PC-9 (cell line): Measurements from ENCODE around the gene DLGAP5. TPM values are rescaled to one million over a fixed set of nuclear protein-coding genes. Genes with fewer than 3 reads are reported as not detected.

Experiments used
- BruUV-seq: library from RNA; stranded (reverse); fragments of 400-500 nt; replicated peaks from 2 replicates; lab custom pipeline; 2021; lab: Mats Ljungman, UMichigan
- CTCF ChIA-PET: fragments of 300-600 bp; sonication (Branson Sonifier 250); formaldehyde crosslinking; loops from one replicate; lab custom pipeline; 2022; ENCODE audit warnings: antibody characterized with exemption; lab: Charles Lee
- POLR2A ChIA-PET: fragments of 300-600 bp; sonication (Branson Sonifier 250); formaldehyde crosslinking; loops from one replicate; lab custom pipeline; 2022; ENCODE audit warnings: antibody characterized with exemption; ENCODE audit not compliant: unreplicated experiment; lab: Charles Lee
- DNase-seq, 2 experiments: peaks; one replicate each; pipeline versions ENCODE4 v3.0.0 to v3.0.0-alpha.2; 2015 to 2022; ENCODE audit warnings: mixed read lengths in 1 of 2
- H2AFZ ChIP-seq: fragments of 200-600 bp; sonication (generic); 2 replicates; pipeline ENCODE4 v1.8.1; 2017; ENCODE audit warnings: antibody characterized with exemption
- H3F3A ChIP-seq: fragments of 200-600 bp; sonication (generic); 2 replicates; pipeline ENCODE4 v1.8.1; 2017; ENCODE audit warnings: antibody characterized with exemption, mild to moderate bottlenecking, low read depth; ENCODE audit not compliant: insufficient read depth
- H3K27ac ChIP-seq: fragments of 200-600 bp; sonication (generic); 2 replicates; pipeline ENCODE4 v1.6.1; 2016; ENCODE audit warnings: mixed run types
- H3K27me3 ChIP-seq: fragments of 200-600 bp; sonication (generic); 2 replicates; pipeline ENCODE4 v1.6.1; 2016; ENCODE audit warnings: low read depth, mixed run types; ENCODE audit not compliant: insufficient read depth
- H3K36me3 ChIP-seq: fragments of 200-600 bp; sonication (generic); 2 replicates; pipeline ENCODE4 v1.6.1; 2016; ENCODE audit warnings: low read depth, mixed run types
- H3K4me1 ChIP-seq: fragments of 200-600 bp; sonication (generic); replicated peaks from 2 replicates; pipeline ENCODE4 v1.6.1; 2016; ENCODE audit warnings: mixed run types; ENCODE audit not compliant: insufficient read depth
- H3K4me2 ChIP-seq: fragments of 200-600 bp; sonication (generic); 2 replicates; pipeline ENCODE4 v1.6.1; 2017; ENCODE audit warnings: mixed run types
- H3K4me3 ChIP-seq: fragments of 200-600 bp; sonication (generic); 2 replicates; pipeline ENCODE4 v1.6.1; 2016; ENCODE audit warnings: mixed run types
- H3K79me2 ChIP-seq: fragments of 200-600 bp; sonication (generic); 2 replicates; pipeline ENCODE4 v1.6.1; 2017; ENCODE audit warnings: low read depth, mixed run types
- H3K9me2 ChIP-seq: fragments of 200-600 bp; sonication (generic); 2 replicates; pipeline ENCODE4 v1.8.1; 2017; ENCODE audit warnings: mild to moderate bottlenecking; ENCODE audit not compliant: insufficient read depth
- H3K9me3 ChIP-seq: fragments of 200-600 bp; sonication (generic); 2 replicates; pipeline ENCODE4 v1.8.1; 2016; ENCODE audit warnings: low read depth; ENCODE audit not compliant: insufficient read depth
- H4K20me1 ChIP-seq: fragments of 200-600 bp; sonication (generic); 2 replicates; pipeline ENCODE4 v1.8.1; 2017; ENCODE audit not compliant: insufficient read depth
- EZH2 ChIP-seq: fragments of 200-600 bp; sonication (generic); IDR thresholded peaks from 2 replicates; pipeline ENCODE4 v1.8.0; 2017; ENCODE audit warnings: antibody characterized with exemption, low read depth
- intact Hi-C: fragments of 100-400 bp; cut with micrococcal nuclease; formaldehyde crosslinking; loops from one replicate; pipeline ENCODE4 v1.10.0; 2022; ENCODE audit not compliant: unreplicated experiment
- total RNA-seq: library from RNA; stranded (reverse); gene quantifications from 2 replicates; pipeline ENCODE4 v1.2.3, GENCODE V29; 2021
- TF ChIP-seq, protein P1 (sequence below): fragments of 200-600 bp; sonication (generic); conservative IDR thresholded peaks from 2 replicates; pipeline ENCODE4 v1.6.1; 2017; ENCODE audit warnings: mixed run types, antibody characterized with exemption, mild to moderate bottlenecking, moderate library complexity

Gene DLGAP5
- total RNA-seq, 1 experiment from 2014 or later = 80.0 TPM

DNA sequence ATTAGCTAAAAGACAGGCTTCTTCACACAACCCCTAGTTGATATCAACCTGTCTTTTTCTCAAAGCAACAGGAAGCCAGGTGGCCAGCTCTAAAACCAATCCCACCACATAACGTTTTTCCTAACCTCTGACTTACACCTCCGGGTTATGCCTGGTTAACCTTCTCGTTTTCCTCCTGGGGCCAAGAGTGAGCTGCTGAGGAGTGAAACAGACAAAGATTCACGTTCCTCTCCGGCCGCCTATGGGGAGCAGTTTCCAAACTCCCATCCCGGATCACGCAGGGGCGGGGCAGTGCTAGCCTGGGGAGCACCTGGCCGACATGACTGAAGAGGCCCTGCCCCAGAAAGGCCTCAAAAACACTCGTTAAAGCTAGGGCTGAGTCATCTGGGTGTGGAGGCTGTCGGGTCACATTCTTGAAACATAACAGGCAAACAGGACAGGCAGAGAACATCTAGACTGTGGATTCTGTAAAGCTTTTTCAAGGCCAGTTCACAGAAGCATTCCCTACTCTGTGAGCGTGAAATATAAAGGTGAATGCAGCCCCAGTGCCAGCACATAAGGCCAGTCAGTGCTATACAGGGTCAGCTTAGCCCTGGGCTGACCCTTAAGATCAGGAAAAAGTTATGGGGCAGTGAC lies 88.3 kb downstream of the DLGAP5 start:
- peak overlapping the region; percentile 52 for H3K4me3 ChIP-seq
- ChIA-PET CTCF (interaction anchor here (0.6 kb wide), 1 partner anchor 23 kb away, joined by 3 read pairs; no protein-coding TSS in a partner anchor), POLR2A (interaction anchor here (0.5 to 1.2 kb wide), 11 partner anchors 17 to 497 kb away, joined by 3 to 9 read pairs (median 4); partner anchors contain the start of genes DLGAP5, LGALS3 and MAPK1IP1L)
- TF ChIP-seq EZH2 = no peak
- TF ChIP-seq, protein P1, sequence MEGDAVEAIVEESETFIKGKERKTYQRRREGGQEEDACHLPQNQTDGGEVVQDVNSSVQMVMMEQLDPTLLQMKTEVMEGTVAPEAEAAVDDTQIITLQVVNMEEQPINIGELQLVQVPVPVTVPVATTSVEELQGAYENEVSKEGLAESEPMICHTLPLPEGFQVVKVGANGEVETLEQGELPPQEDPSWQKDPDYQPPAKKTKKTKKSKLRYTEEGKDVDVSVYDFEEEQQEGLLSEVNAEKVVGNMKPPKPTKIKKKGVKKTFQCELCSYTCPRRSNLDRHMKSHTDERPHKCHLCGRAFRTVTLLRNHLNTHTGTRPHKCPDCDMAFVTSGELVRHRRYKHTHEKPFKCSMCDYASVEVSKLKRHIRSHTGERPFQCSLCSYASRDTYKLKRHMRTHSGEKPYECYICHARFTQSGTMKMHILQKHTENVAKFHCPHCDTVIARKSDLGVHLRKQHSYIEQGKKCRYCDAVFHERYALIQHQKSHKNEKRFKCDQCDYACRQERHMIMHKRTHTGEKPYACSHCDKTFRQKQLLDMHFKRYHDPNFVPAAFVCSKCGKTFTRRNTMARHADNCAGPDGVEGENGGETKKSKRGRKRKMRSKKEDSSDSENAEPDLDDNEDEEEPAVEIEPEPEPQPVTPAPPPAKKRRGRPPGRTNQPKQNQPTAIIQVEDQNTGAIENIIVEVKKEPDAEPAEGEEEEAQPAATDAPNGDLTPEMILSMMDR = no peak
- H3K27ac ChIP-seq = peak overlapping the region; percentile 99
- H3K4me1 ChIP-seq = peaks cover 73% of the 10 kb centered on the region
- H2AFZ ChIP-seq = peak overlapping the region; percentile 63; the same call in 1 of the 2 replicates
- no peaks in the 10 kb centered on the region for H3K36me3 ChIP-seq
- H3K27me3 ChIP-seq = no peaks in the 10 kb centered on the region
- no peaks in the 10 kb centered on the region for H3K79me2 ChIP-seq
- H3F3A ChIP-seq = peaks cover 65% of the 10 kb centered on the region
- no peaks in the 10 kb centered on the region for H4K20me1 ChIP-seq
- H3K9me3 ChIP-seq = peaks cover 7% of the 10 kb centered on the region; the same call in 1 of the 2 replicates
- peak; percentile 93 to 98 for DNase-seq
- peak overlapping the region; percentile 80 for H3K4me2 ChIP-seq
- BruUV-seq = no TSS peak
- intact Hi-C loops = loop anchor here (1.0 kb wide), 4 partner anchors 19 to 52 kb away; partner anchors contain the start of genes LGALS3 and MAPK1IP1L
- H3K9me2 ChIP-seq = no peaks in the 10 kb centered on the region

DNA sequence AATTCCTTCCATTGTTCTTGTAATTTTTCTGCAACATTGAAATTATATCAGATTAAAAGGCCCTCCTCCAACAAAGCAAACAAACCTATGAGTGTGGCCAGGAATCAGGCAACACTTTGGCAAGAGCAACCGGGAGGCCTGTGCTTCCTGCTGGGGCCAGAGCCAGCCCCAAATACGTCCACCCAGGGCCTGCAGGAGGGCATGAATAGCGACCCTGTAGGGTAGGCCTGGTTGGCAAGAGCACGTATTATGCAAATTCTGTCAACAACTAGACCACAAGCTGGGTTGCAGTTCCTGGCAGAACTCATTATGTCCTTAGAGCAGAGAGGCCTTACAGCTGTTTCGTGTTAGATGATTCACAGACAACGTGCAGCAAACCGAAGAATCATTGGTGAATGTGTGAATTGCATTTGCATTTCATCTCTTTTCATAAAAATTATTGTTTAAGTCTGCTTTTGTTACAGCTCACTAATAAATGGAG lies 89.2 kb downstream of the DLGAP5 start:
- Histone ChIP-seq H3K4me3 (peak overlapping the region; percentile 52; the same call in 1 of the 2 replicates), H3K79me2 (no peaks in the 10 kb centered on the region), H3F3A (peaks cover 70% of the 10 kb centered on the region), H3K36me3 (no peaks in the 10 kb centered on the region), H3K9me2 (no peaks in the 10 kb centered on the region), H3K27me3 (no peaks in the 10 kb centered on the region), H4K20me1 (no peaks in the 10 kb centered on the region), H3K4me2 (peak overlapping the region; percentile 80), H3K4me1 (peaks cover 73% of the 10 kb centered on the region), H3K9me3 (peaks cover 7% of the 10 kb centered on the region; the same call in 1 of the 2 replicates), H2AFZ (no peak overlapping the region), H3K27ac (peak overlapping the region; percentile 99)
- intact Hi-C loops = no loop called here
- no peak for TF ChIP-seq EZH2
- TF ChIP-seq, protein P1 = no peak
- peak; percentile 89 to 97 for DNase-seq
- no TSS peak for BruUV-seq
- POLR2A ChIA-PET = interaction anchor here (0.6 kb wide), 1 partner anchor 12 kb away, joined by 32 read pairs; no protein-coding TSS in a partner anchor
- CTCF ChIA-PET = interaction anchor here (0.6 kb wide), 1 partner anchor 22 kb away, joined by 3 read pairs; no protein-coding TSS in a partner anchor

DNA sequence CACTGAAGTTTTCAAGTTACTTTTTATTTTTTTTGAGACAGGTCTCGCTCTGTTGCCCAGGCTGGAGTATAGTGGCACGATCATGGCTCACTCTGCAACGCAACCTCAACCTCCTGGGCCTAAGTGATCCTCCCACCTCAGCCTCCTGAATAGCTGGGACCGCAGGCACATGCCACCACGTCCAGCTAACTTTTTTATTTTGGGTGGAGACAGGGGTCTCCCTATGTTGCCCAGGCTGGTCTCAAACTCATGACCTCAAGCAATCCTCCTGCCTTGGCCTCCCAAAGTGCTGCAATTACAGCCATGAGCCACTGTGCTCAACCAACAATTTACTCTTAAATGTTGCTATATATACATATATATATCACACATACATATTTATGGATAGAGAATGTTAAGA lies 89.7 kb downstream of the DLGAP5 start:
- Histone ChIP-seq H3K4me3 (no peak overlapping the region), H3K36me3 (no peaks in the 10 kb centered on the region), H3F3A (peaks cover 74% of the 10 kb centered on the region), H3K4me2 (peak overlapping the region; percentile 80), H2AFZ (no peak overlapping the region), H4K20me1 (no peaks in the 10 kb centered on the region), H3K27ac (peak overlapping the region; percentile 99), H3K4me1 (peaks cover 73% of the 10 kb centered on the region), H3K79me2 (no peaks in the 10 kb centered on the region), H3K9me3 (peaks cover 7% of the 10 kb centered on the region; the same call in 1 of the 2 replicates), H3K9me2 (no peaks in the 10 kb centered on the region), H3K27me3 (no peaks in the 10 kb centered on the region)
- TF ChIP-seq EZH2 = no peak
- TF ChIP-seq, protein P1 = no peak
- ChIA-PET POLR2A (no interaction called here), CTCF (interaction anchor here (0.6 kb wide), 1 partner anchor 22 kb away, joined by 3 read pairs; no protein-coding TSS in a partner anchor)
- no TSS peak for BruUV-seq
- intact Hi-C loops = no loop called here
- DNase-seq = no peak
